SK-N-SH (cell line): ENCODE measurements around the gene VMP1. TPM values are rescaled to one million over a fixed set of nuclear protein-coding genes. Genes with fewer than 3 reads are reported as not detected.

ENCODE experiments used
- CTCF ChIA-PET: fragments of 300-600, 350-600 bp; formaldehyde crosslinking; extraction: SDS; loops from one replicate; lab custom pipeline; 2021; lab: Yijun Ruan, JAX
- POLR2A ChIA-PET: fragments of 350-600 bp; sonication (Branson Sonifier 250); formaldehyde crosslinking; extraction: SDS; loops from one replicate; lab custom pipeline; 2020; ENCODE audit warnings: antibody characterized with exemption, inconsistent platforms; lab: Yijun Ruan, JAX
- DNase-seq: peaks from one replicate; pipeline ENCODE4 v3.0.0; 2012
- H2AFZ ChIP-seq: fragments of 200-600 bp; sonication (generic); 2 replicates; pipeline ENCODE4 v1.8.1; 2016; ENCODE audit warnings: antibody characterized with exemption, mild to moderate bottlenecking, low read depth
- H3F3A ChIP-seq: fragments of 200-600 bp; sonication (generic); replicated peaks from 2 replicates; pipeline ENCODE3; 2016; ENCODE audit warnings: antibody characterized with exemption, mild to moderate bottlenecking; ENCODE audit not compliant: insufficient read depth
- H3K27ac ChIP-seq, 2 experiments: fragments of 200-500 bp in 1 of 2; fragments of 200-600 bp in 1 of 2; sonication (Bioruptor generic) in 1 of 2; sonication (generic), shearing (Covaris generic) in 1 of 2; 2 replicates each; pipeline versions ENCODE4 v1.5.1 to v1.6.1; 2014 to 2016; ENCODE audit warnings: low read depth in 2 of 2, inconsistent platforms in 1 of 2, low read length in 1 of 2, mild to moderate bottlenecking in 1 of 2, mixed read lengths in 1 of 2
- H3K27me3 ChIP-seq: fragments of 200-600 bp; sonication (generic), shearing (Covaris generic); 2 replicates; pipeline ENCODE4 v1.6.1; 2016; ENCODE audit warnings: mixed run types; ENCODE audit not compliant: insufficient read depth
- H3K36me3 ChIP-seq, 2 experiments: fragments of 200-500 bp in 1 of 2; fragments of 200-600 bp in 1 of 2; sonication (Bioruptor generic) in 1 of 2; sonication (generic) in 1 of 2; replicated peaks in 1 of 2; 2 replicates each; pipeline versions ENCODE3 to v1.5.1; 2014 to 2016; ENCODE audit warnings: low read length in 1 of 2, mild to moderate bottlenecking in 1 of 2; ENCODE audit not compliant: insufficient read depth in 2 of 2, control insufficient read depth in 1 of 2
- H3K4me1 ChIP-seq, 2 experiments: fragments of 200-500 bp in 1 of 2; fragments of 200-600 bp in 1 of 2; sonication (Bioruptor generic) in 1 of 2; sonication (generic), shearing (Covaris generic) in 1 of 2; 2 replicates each; pipeline versions ENCODE4 v1.5.1 to v1.6.1; 2014 to 2016; ENCODE audit warnings: low read depth in 1 of 2, low read length in 1 of 2, mixed run types in 1 of 2; ENCODE audit not compliant: insufficient read depth in 2 of 2, control insufficient read depth in 1 of 2
- H3K4me2 ChIP-seq: fragments of 200-600 bp; sonication (generic), shearing (Covaris generic); 2 replicates; pipeline ENCODE4 v1.6.1; 2017; ENCODE audit warnings: mixed run types
- H3K4me3 ChIP-seq, 2 experiments: fragments of 200-500 bp in 1 of 2; fragments of 200-600 bp in 1 of 2; sonication (Bioruptor generic) in 1 of 2; sonication (generic), shearing (Covaris generic) in 1 of 2; 2 replicates each; pipeline versions ENCODE4 v1.5.1 to v1.8.1; 2014 to 2016; ENCODE audit warnings: low read depth in 2 of 2, inconsistent platforms in 1 of 2, low read length in 1 of 2, mild to moderate bottlenecking in 1 of 2, mixed read lengths in 1 of 2, moderate library complexity in 1 of 2
- H3K79me2 ChIP-seq: fragments of 200-600 bp; sonication (generic); 2 replicates; pipeline ENCODE4 v1.8.1; 2017; ENCODE audit warnings: mild to moderate bottlenecking; ENCODE audit not compliant: insufficient read depth
- H3K9ac ChIP-seq: fragments of 200-600 bp; sonication (generic); 2 replicates; pipeline ENCODE4 v1.6.1; 2017; ENCODE audit warnings: mixed run types
- H3K9me2 ChIP-seq: fragments of 200-600 bp; sonication (generic); 2 replicates; pipeline ENCODE4 v1.6.1; 2017; ENCODE audit warnings: mixed run types
- H3K9me3 ChIP-seq: fragments of 200-600 bp; sonication (generic); 2 replicates; pipeline ENCODE4 v1.6.1; 2017; ENCODE audit warnings: mixed run types, mild to moderate bottlenecking, moderate library complexity
- H4K20me1 ChIP-seq: fragments of 200-600 bp; sonication (generic); 2 replicates; pipeline ENCODE4 v1.6.1; 2017; ENCODE audit warnings: mild to moderate bottlenecking, mixed run types; ENCODE audit not compliant: insufficient read depth
- ELF1 ChIP-seq: IDR thresholded peaks from 2 replicates; pipeline ENCODE4 v1.4.0; 2012
- EZH2phosphoT487 ChIP-seq: fragments of 200-600 bp; sonication (generic); IDR thresholded peaks from 2 replicates; pipeline ENCODE4 v1.6.1; 2017; ENCODE audit warnings: low read depth, mixed run types, mild to moderate bottlenecking, antibody characterized with exemption, moderate library complexity, borderline replicate concordance
- FOSL2 ChIP-seq: IDR thresholded peaks from 2 replicates; pipeline ENCODE4 v1.4.0; 2012; ENCODE audit warnings: low read depth, mild to moderate bottlenecking, moderate library complexity, borderline replicate concordance
- FOXJ3 ChIP-seq: sonication (generic); formaldehyde crosslinking; IDR thresholded peaks from 2 replicates; pipeline ENCODE4 v1.5.1; 2020; ENCODE audit warnings: mild to moderate bottlenecking, missing genetic modification reagents
- FOXM1 ChIP-seq: IDR thresholded peaks from 2 replicates; pipeline ENCODE4 v1.4.0; 2012; ENCODE audit warnings: low read depth, mild to moderate bottlenecking
- GABPA ChIP-seq: IDR thresholded peaks from 2 replicates; pipeline ENCODE4 v1.4.0; 2012; ENCODE audit warnings: low read depth, mild to moderate bottlenecking
- GATA2 ChIP-seq: sonication (generic); formaldehyde crosslinking; IDR thresholded peaks from 2 replicates; pipeline ENCODE4 v1.5.0; 2020; ENCODE audit warnings: mild to moderate bottlenecking, missing genetic modification reagents
- MXI1 ChIP-seq: IDR thresholded peaks from 2 replicates; pipeline ENCODE4 v1.6.1; 2012; ENCODE audit warnings: mild to moderate bottlenecking, low read depth, low read length, improper control_type of control experiment
- NFIC ChIP-seq: IDR thresholded peaks from 2 replicates; pipeline ENCODE4 v1.4.0; 2012; ENCODE audit warnings: borderline replicate concordance
- POLR2AphosphoS5 ChIP-seq: IDR thresholded peaks from 2 replicates; pipeline ENCODE4 v1.6.1; 2012; ENCODE audit warnings: low read depth, low read length
- RCOR1 ChIP-seq: fragments of 150-350 bp; IDR thresholded peaks from 2 replicates; pipeline ENCODE4 v1.6.1; 2017; ENCODE audit warnings: antibody characterized with exemption, low read length
- RFX5 ChIP-seq: IDR thresholded peaks from 2 replicates; pipeline ENCODE4 v1.6.1; 2012; ENCODE audit warnings: mild to moderate bottlenecking, improper control_type of control experiment, low read length
- SIN3A ChIP-seq: IDR thresholded peaks from 2 replicates; pipeline ENCODE4 v1.6.1; 2012; ENCODE audit warnings: low read depth, mild to moderate bottlenecking, low read length, moderate library complexity, borderline replicate concordance
- SMC3 ChIP-seq: IDR thresholded peaks from 2 replicates; pipeline ENCODE4 v1.6.1; 2012; ENCODE audit warnings: low read depth, low read length, improper control_type of control experiment
- TEAD4 ChIP-seq: IDR thresholded peaks from 2 replicates; pipeline ENCODE4 v1.4.0; 2012; ENCODE audit warnings: mild to moderate bottlenecking, borderline replicate concordance; ENCODE audit not compliant: insufficient read depth
- USF2 ChIP-seq: fragments of 150-350 bp; IDR thresholded peaks from 2 replicates; pipeline ENCODE4 v1.6.1; 2017; ENCODE audit warnings: antibody characterized with exemption, low read length, low read depth, borderline replicate concordance
- WGBS: methylation state at CpG from one replicate; pipeline ENCODE4 v1.1.6; 2017; ENCODE audit warnings: low lambda C conversion rate; 5-methylcytosine and 5-hydroxymethylcytosine counted together
- polyA plus RNA-seq, 3 experiments: library from polyadenylated mRNA; depleted of rRNA; stranded (reverse); fragments of >200 nt; gene quantifications; 2 replicates each; pipeline ENCODE4 v1.2.3, GENCODE V29; 2012
- TF ChIP-seq, protein P1 (sequence below): IDR thresholded peaks from 2 replicates; pipeline ENCODE4 v1.4.0; 2012; ENCODE audit warnings: low read depth, borderline replicate concordance
- TF ChIP-seq, protein P2 (sequence below): fragments of 150-350 bp; IDR thresholded peaks from 2 replicates; pipeline ENCODE4 v1.6.1; 2016; ENCODE audit warnings: mild to moderate bottlenecking, low read depth, low read length
- TF ChIP-seq, protein P3 (sequence below): IDR thresholded peaks from 2 replicates; pipeline ENCODE4 v1.6.1; 2012; ENCODE audit warnings: mild to moderate bottlenecking, low read depth, low read length, moderate library complexity

The VMP1 gene
- polyA plus RNA-seq, 1 of the 3 experiments (the other 2 are of a cell fraction): 169 TPM

DNA sequence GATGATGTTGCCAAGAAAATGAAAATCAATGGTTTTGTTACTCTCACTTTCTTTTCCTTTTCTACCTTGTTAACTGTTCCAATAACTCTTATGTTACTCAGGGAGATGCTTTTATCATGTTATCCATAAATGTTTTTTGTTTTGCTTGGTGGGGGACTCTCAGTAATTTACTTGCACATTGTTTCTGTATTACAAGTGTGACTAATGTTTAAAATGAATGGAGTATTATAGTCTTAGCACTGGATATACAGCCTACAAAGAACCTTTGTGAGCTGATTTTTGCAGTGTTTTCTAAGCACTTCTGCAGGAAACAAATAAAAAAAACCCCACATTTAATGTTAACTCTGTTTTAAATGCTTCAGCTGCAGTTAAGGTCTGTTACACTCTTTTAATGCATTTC is 12.1 kb downstream of the VMP1 start:
- peaks cover 0 to 11% of the 10 kb centered on the region in 2 experiments; a peak in 1 of 4 replicates for H3K4me1 ChIP-seq
- H3K27ac ChIP-seq: peak overlapping the region in 1 of 2 experiments; percentile 12; a peak in 1 of 4 replicates
- POLR2A ChIA-PET: no interaction called here
- no peaks in the 10 kb centered on the region for H3K27me3 ChIP-seq
- TF ChIP-seq, protein P1, sequence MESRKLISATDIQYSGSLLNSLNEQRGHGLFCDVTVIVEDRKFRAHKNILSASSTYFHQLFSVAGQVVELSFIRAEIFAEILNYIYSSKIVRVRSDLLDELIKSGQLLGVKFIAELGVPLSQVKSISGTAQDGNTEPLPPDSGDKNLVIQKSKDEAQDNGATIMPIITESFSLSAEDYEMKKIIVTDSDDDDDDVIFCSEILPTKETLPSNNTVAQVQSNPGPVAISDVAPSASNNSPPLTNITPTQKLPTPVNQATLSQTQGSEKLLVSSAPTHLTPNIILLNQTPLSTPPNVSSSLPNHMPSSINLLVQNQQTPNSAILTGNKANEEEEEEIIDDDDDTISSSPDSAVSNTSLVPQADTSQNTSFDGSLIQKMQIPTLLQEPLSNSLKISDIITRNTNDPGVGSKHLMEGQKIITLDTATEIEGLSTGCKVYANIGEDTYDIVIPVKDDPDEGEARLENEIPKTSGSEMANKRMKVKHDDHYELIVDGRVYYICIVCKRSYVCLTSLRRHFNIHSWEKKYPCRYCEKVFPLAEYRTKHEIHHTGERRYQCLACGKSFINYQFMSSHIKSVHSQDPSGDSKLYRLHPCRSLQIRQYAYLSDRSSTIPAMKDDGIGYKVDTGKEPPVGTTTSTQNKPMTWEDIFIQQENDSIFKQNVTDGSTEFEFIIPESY: no peak
- TF ChIP-seq SIN3A (no peak), FOSL2 (no peak), ELF1 (no peak), TEAD4 (no peak), POLR2AphosphoS5 (no peak), FOXJ3 (no peak), EZH2phosphoT487 (no peak), MXI1 (no peak), GATA2 (CRISPR knock-in tag) (no peak), USF2 (no peak), SMC3 (no peak), RCOR1 (no peak), RFX5 (no peak), FOXM1 (no peak), GABPA (no peak)
- TF ChIP-seq, all 33 proteins: peak for 0
- CTCF ChIA-PET: interaction anchor here (0.9 to 1.5 kb wide), 2 partner anchors 140 to 241 kb away, joined by 3 to 4 read pairs; no protein-coding TSS in a partner anchor
- Histone ChIP-seq H3K9ac (no peak overlapping the region), H3K4me2 (peak overlapping the region; percentile 9; the same call in 1 of the 2 replicates), H3K9me3 (no peaks in the 10 kb centered on the region), H3K9me2 (no peaks in the 10 kb centered on the region), H4K20me1 (peaks cover 25% of the 10 kb centered on the region), H2AFZ (no peak overlapping the region), H3K79me2 (peaks cover 100% of the 10 kb centered on the region), H3K4me3 (no peak overlapping the region), H3K36me3 (no peaks in the 10 kb centered on the region), H3F3A (peaks cover 7% of the 10 kb centered on the region)
- DNase-seq: no peak

GRCh38 chr17:59722623-59723022 is 15.2 kb downstream of the VMP1 start:
- no peak overlapping the region for H3K27ac ChIP-seq
- ChIA-PET POLR2A (no interaction called here), CTCF (interaction anchor here (2.4 kb wide), 1 partner anchor 30 kb away, joined by 11 read pairs; no protein-coding TSS in a partner anchor)
- peaks cover 99% of the 10 kb centered on the region for H3K79me2 ChIP-seq
- no peaks in the 10 kb centered on the region for H3K36me3 ChIP-seq
- H2AFZ ChIP-seq: no peak overlapping the region
- H3K9me2 ChIP-seq: no peaks in the 10 kb centered on the region
- H3K27me3 ChIP-seq: no peaks in the 10 kb centered on the region
- peaks cover 6% of the 10 kb centered on the region for H3F3A ChIP-seq
- peaks cover 19% of the 10 kb centered on the region; the same call in 1 of the 2 replicates for H4K20me1 ChIP-seq
- WGBS: 99% methylated on average over 4 of the region's 4 CpGs
- DNase-seq: no peak
- no peak overlapping the region for H3K4me2 ChIP-seq
- no peak overlapping the region for H3K4me3 ChIP-seq
- H3K9me3 ChIP-seq: no peaks in the 10 kb centered on the region
- H3K9ac ChIP-seq: no peak overlapping the region
- H3K4me1 ChIP-seq: peaks cover 0 to 11% of the 10 kb centered on the region in 2 experiments; a peak in 1 of 4 replicates
- TF ChIP-seq GABPA: no peak
- TF ChIP-seq MXI1: no peak
- TF ChIP-seq, protein P2, sequence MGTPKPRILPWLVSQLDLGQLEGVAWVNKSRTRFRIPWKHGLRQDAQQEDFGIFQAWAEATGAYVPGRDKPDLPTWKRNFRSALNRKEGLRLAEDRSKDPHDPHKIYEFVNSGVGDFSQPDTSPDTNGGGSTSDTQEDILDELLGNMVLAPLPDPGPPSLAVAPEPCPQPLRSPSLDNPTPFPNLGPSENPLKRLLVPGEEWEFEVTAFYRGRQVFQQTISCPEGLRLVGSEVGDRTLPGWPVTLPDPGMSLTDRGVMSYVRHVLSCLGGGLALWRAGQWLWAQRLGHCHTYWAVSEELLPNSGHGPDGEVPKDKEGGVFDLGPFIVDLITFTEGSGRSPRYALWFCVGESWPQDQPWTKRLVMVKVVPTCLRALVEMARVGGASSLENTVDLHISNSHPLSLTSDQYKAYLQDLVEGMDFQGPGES: no peak
- TF ChIP-seq, protein P1: no peak
- no peak for TF ChIP-seq NFIC
- TF ChIP-seq, protein P3, sequence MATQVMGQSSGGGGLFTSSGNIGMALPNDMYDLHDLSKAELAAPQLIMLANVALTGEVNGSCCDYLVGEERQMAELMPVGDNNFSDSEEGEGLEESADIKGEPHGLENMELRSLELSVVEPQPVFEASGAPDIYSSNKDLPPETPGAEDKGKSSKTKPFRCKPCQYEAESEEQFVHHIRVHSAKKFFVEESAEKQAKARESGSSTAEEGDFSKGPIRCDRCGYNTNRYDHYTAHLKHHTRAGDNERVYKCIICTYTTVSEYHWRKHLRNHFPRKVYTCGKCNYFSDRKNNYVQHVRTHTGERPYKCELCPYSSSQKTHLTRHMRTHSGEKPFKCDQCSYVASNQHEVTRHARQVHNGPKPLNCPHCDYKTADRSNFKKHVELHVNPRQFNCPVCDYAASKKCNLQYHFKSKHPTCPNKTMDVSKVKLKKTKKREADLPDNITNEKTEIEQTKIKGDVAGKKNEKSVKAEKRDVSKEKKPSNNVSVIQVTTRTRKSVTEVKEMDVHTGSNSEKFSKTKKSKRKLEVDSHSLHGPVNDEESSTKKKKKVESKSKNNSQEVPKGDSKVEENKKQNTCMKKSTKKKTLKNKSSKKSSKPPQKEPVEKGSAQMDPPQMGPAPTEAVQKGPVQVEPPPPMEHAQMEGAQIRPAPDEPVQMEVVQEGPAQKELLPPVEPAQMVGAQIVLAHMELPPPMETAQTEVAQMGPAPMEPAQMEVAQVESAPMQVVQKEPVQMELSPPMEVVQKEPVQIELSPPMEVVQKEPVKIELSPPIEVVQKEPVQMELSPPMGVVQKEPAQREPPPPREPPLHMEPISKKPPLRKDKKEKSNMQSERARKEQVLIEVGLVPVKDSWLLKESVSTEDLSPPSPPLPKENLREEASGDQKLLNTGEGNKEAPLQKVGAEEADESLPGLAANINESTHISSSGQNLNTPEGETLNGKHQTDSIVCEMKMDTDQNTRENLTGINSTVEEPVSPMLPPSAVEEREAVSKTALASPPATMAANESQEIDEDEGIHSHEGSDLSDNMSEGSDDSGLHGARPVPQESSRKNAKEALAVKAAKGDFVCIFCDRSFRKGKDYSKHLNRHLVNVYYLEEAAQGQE: no peak
